Activated T-helper 2 cell treated with anti-CD3 and anti-CD28 coated beads, Interferon-gamma antibody, Interleukin-2, Interleukin-4, amounts not matched to agents 10 μg/mL and 5 μg/mL and 100 μg/mL, durations not matched to agents 14 hours and 24 hours and 36 hours (primary cell): ENCODE measurements around the gene NEK2. TPM values are rescaled to one million over a fixed set of nuclear protein-coding genes. Genes with fewer than 3 reads are reported as not detected.
A peak's percentile ranks its signal among the peaks of the same experiment; 100 is the strongest.
"Not testable (repeated sequence)": the region's sequence is repeated elsewhere in the genome, so short reads cannot be mapped to it uniquely, and the experiment has no call there.

Experiments
- DNase-seq: peaks from one replicate; pipeline ENCODE4 v3.0.0; 2021; ENCODE audit warnings: low spot score
- H3K27ac Mint-ChIP-seq: one replicate; pipeline ENCODE4 v1.8.0; 2021; ENCODE audit warnings: mixed read lengths
- H3K27me3 Mint-ChIP-seq: one replicate; pipeline ENCODE4 v1.8.0; 2021; ENCODE audit warnings: low read depth, mixed read lengths
- H3K36me3 Mint-ChIP-seq: one replicate; pipeline ENCODE4 v1.8.0; 2021; ENCODE audit warnings: low read depth, mixed read lengths
- H3K4me1 Mint-ChIP-seq: one replicate; pipeline ENCODE4 v1.8.0; 2021; ENCODE audit warnings: low read depth, mixed read lengths
- H3K4me3 Mint-ChIP-seq: one replicate; pipeline ENCODE4 v1.8.0; 2021; ENCODE audit warnings: low read depth, mild to moderate bottlenecking, moderate library complexity, mixed read lengths
- H3K9me3 Mint-ChIP-seq: one replicate; pipeline ENCODE4 v1.8.0; 2021; ENCODE audit warnings: mixed read lengths
- intact Hi-C: fragments of 100-400 bp; cut with micrococcal nuclease; formaldehyde crosslinking; loops from one replicate; pipeline ENCODE4 v1.15.1; 2023
- total RNA-seq: library from RNA; stranded (reverse); gene quantifications from 2 replicates; pipeline ENCODE4 v1.2.3, GENCODE V29; 2022

Gene NEK2
- total RNA-seq, 1 donor from 2014 or later, result 24.1 TPM

GRCh38 chr1:211684791-211685190 lies 9.4 kb upstream of the NEK2 start:
- intact Hi-C loops, result loop anchor here (5.0 kb wide), 2 partner anchors 253 to 683 kb away; no protein-coding TSS in a partner anchor
- no peaks in the 10 kb centered on the region for H3K36me3 Mint-ChIP-seq
- H3K27me3 Mint-ChIP-seq, result peaks cover 6% of the 10 kb centered on the region
- H3K4me1 Mint-ChIP-seq, result peaks cover 22% of the 10 kb centered on the region
- no peak overlapping the region for H3K27ac Mint-ChIP-seq
- no peak for DNase-seq
- H3K9me3 Mint-ChIP-seq, result no peaks in the 10 kb centered on the region
- H3K4me3 Mint-ChIP-seq, result no peak overlapping the region

- intact Hi-C loops, result loop anchor here (5.0 kb wide), 2 partner anchors 253 to 683 kb away; no protein-coding TSS in a partner anchor
- no peaks in the 10 kb centered on the region for H3K9me3 Mint-ChIP-seq
- no peaks in the 10 kb centered on the region for H3K36me3 Mint-ChIP-seq
- DNase-seq, result no peak
- H3K4me1 Mint-ChIP-seq, result peaks cover 22% of the 10 kb centered on the region
- no peak overlapping the region for H3K27ac Mint-ChIP-seq
- H3K27me3 Mint-ChIP-seq, result peaks cover 6% of the 10 kb centered on the region
- no peak overlapping the region for H3K4me3 Mint-ChIP-seq
Observed at GRCh38 chr1:211684331-211684730, 8.9 kb upstream of the NEK2 start.

- intact Hi-C loops, result loop anchor here (5.0 kb wide), 2 partner anchors 254 to 684 kb away; no protein-coding TSS in a partner anchor
- H3K27me3 Mint-ChIP-seq, result peaks cover 6% of the 10 kb centered on the region
- DNase-seq, result no peak
- peaks cover 22% of the 10 kb centered on the region for H3K4me1 Mint-ChIP-seq
- no peak overlapping the region for H3K4me3 Mint-ChIP-seq
- no peaks in the 10 kb centered on the region for H3K36me3 Mint-ChIP-seq
- H3K27ac Mint-ChIP-seq, result no peak overlapping the region
- no peaks in the 10 kb centered on the region for H3K9me3 Mint-ChIP-seq
Observed at GRCh38 chr1:211683396-211684297, 8.2 kb upstream of the NEK2 start.

- not testable (repeated sequence) for H3K9me3 Mint-ChIP-seq, H3K27me3 Mint-ChIP-seq, H3K27ac Mint-ChIP-seq, H3K4me1 Mint-ChIP-seq, H3K36me3 Mint-ChIP-seq, DNase-seq, H3K4me3 Mint-ChIP-seq
- intact Hi-C loops, result loop anchor here (5.0 kb wide), 2 partner anchors 255 to 685 kb away; no protein-coding TSS in a partner anchor
Observed at GRCh38 chr1:211682186-211682585, 6.8 kb upstream of the NEK2 start.

- H3K4me3 Mint-ChIP-seq, result no peak overlapping the region
- peaks cover 2% of the 10 kb centered on the region for H3K27me3 Mint-ChIP-seq
- peaks cover 10% of the 10 kb centered on the region for H3K4me1 Mint-ChIP-seq
- intact Hi-C loops, result loop anchor here (1.0 to 5.0 kb wide), 7 partner anchors 18 to 1370 kb away; partner anchors contain the start of genes DTL, INTS7 and RPS6KC1
- no peaks in the 10 kb centered on the region for H3K36me3 Mint-ChIP-seq
- DNase-seq, result peak; percentile 65
- H3K27ac Mint-ChIP-seq, result peak overlapping the region; percentile 75
- H3K9me3 Mint-ChIP-seq, result no peaks in the 10 kb centered on the region
Observed at GRCh38 chr1:211680752-211681327, 5.4 kb upstream of the NEK2 start.

GRCh38 chr1:211677659-211678058 lies 2.2 kb upstream of the NEK2 start:
- Mint-ChIP-seq H3K4me1 (peaks cover 32% of the 10 kb centered on the region), H3K4me3 (no peak overlapping the region), H3K9me3 (no peaks in the 10 kb centered on the region), H3K36me3 (peaks cover 15% of the 10 kb centered on the region), H3K27ac (no peak overlapping the region), H3K27me3 (peaks cover 2% of the 10 kb centered on the region)
- intact Hi-C loops, result no loop called here
- DNase-seq, result no peak

GRCh38 chr1:211676761-211677160 lies 1.3 kb upstream of the NEK2 start:
- no peak for DNase-seq
- peaks cover 36% of the 10 kb centered on the region for H3K4me1 Mint-ChIP-seq
- H3K36me3 Mint-ChIP-seq, result peaks cover 21% of the 10 kb centered on the region
- H3K9me3 Mint-ChIP-seq, result no peaks in the 10 kb centered on the region
- intact Hi-C loops, result no loop called here
- H3K4me3 Mint-ChIP-seq, result no peak overlapping the region
- H3K27ac Mint-ChIP-seq, result no peak overlapping the region
- peaks cover 2% of the 10 kb centered on the region for H3K27me3 Mint-ChIP-seq

- DNase-seq, result no peak
- H3K27ac Mint-ChIP-seq, result no peak overlapping the region
- peaks cover 37% of the 10 kb centered on the region for H3K4me1 Mint-ChIP-seq
- peaks cover 27% of the 10 kb centered on the region for H3K36me3 Mint-ChIP-seq
- H3K27me3 Mint-ChIP-seq, result peaks cover 2% of the 10 kb centered on the region
- intact Hi-C loops, result no loop called here
- H3K4me3 Mint-ChIP-seq, result peak overlapping the region; percentile 95
- H3K9me3 Mint-ChIP-seq, result no peaks in the 10 kb centered on the region
Observed at GRCh38 chr1:211676106-211676583, 724 bp upstream of the NEK2 start.

GRCh38 chr1:211667065-211667617 lies 8.3 kb downstream of the NEK2 start:
- Mint-ChIP-seq H3K4me3 (no peak overlapping the region), H3K9me3 (no peaks in the 10 kb centered on the region), H3K36me3 (peaks cover 74% of the 10 kb centered on the region), H3K27ac (no peak overlapping the region), H3K27me3 (no peaks in the 10 kb centered on the region), H3K4me1 (peaks cover 8% of the 10 kb centered on the region)
- DNase-seq, result no peak
- intact Hi-C loops, result no loop called here

- Mint-ChIP-seq H3K4me1 (peaks cover 2% of the 10 kb centered on the region), H3K36me3 (peaks cover 25% of the 10 kb centered on the region), H3K27ac (no peak overlapping the region), H3K27me3 (no peaks in the 10 kb centered on the region), H3K4me3 (no peak overlapping the region), H3K9me3 (no peaks in the 10 kb centered on the region)
- intact Hi-C loops, result no loop called here
- DNase-seq, result no peak
Observed at GRCh38 chr1:211660718-211661222, 14.7 kb downstream of the NEK2 start.

- no peak overlapping the region for H3K27ac Mint-ChIP-seq
- no peak for DNase-seq
- H3K4me1 Mint-ChIP-seq, result peaks cover 5% of the 10 kb centered on the region
- H3K4me3 Mint-ChIP-seq, result no peak overlapping the region
- peaks cover 3% of the 10 kb centered on the region for H3K27me3 Mint-ChIP-seq
- H3K36me3 Mint-ChIP-seq, result no peaks in the 10 kb centered on the region
- H3K9me3 Mint-ChIP-seq, result no peaks in the 10 kb centered on the region
- intact Hi-C loops, result loop anchor here (10.0 kb wide), 1 partner anchor 1072 kb away; no protein-coding TSS in a partner anchor
Observed at GRCh38 chr1:211656728-211657127, 18.7 kb downstream of the NEK2 start.
